ENCODE measurements around the gene PRDM16. TPM values are rescaled to one million over a fixed set of nuclear protein-coding genes. Genes with fewer than 3 reads are reported as not detected.

Gene PRDM16
- total and polyA plus RNA-seq, 2 of the 13 experiments (the other 11 are each of a cell fraction or from before 2014, with no cell fraction given): 0.15 to 0.81 TPM

DNA sequence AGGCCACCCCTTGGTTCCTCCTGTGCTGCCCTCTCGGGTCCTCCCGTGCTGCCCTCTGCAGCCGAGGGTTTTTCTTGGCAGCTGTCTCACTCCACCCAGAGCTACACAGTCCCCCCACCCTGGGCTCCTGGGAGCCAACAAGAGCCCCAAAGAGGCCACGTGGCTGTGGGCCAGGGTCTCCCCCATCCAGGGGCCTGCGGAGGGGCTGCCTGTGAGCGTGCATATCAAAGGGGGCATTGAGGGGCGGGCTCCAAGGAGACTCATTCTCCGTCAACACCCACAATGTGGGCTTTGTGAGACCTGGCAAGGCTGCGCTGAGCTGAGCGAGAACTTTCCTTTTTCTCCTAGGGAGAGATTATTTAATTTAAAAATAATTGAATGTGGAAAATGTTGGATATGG is 276.8 kb downstream of the PRDM16 start:
- BruUV-seq (replicated peaks): no TSS peak
- no peak overlapping the region for H2AFZ ChIP-seq (ENCODE audit: low read length)
- CTCF ChIA-PET (ENCODE audit: low intra/inter-chr PET ratio, low total read pairs): no interaction called here
- no peak for ATAC-seq
- WGBS (ENCODE audit: low lambda C conversion rate): 97% methylated on average over 8 of the region's 10 CpGs
- H3K79me2 ChIP-seq (ENCODE audit: insufficient read depth, low read length): no peaks in the 10 kb centered on the region
- no peak for DNase-seq (ENCODE audit: low spot score)
- H3K4me3 ChIP-seq (replicated peaks in 1 of 3; ENCODE audit: insufficient read depth in 1 of 3, low read depth in 2 of 3, low read length in 3 of 3): no peak overlapping the region
- H3K4me2 ChIP-seq (ENCODE audit: low read depth, low read length): no peak overlapping the region
- no peak for FAIRE-seq
- POLR2A ChIA-PET: interaction anchor here (1.0 kb wide), 1 partner anchor 20 kb away, joined by 3 read pairs; no protein-coding TSS in a partner anchor
- H3K9me3 ChIP-seq (ENCODE audit: low read length): peaks cover 9% of the 10 kb centered on the region
- in situ Hi-C loops (cut with HindIII; ENCODE audit: extremely low pct_ligation_motif_present, low pct_unique_long_range_greater_than_20kb) (no loop called here), intact Hi-C loops (cut with micrococcal nuclease; ENCODE audit: unreplicated experiment) (no loop called here)
- no peak overlapping the region for H3K27ac ChIP-seq (ENCODE audit: extremely low read length, insufficient read depth, low read length)
- no peaks in the 10 kb centered on the region for H3K27me3 ChIP-seq (ENCODE audit: control insufficient read depth in 1 of 2, insufficient read depth in 2 of 2, low read length in 2 of 2)
- H3K9ac ChIP-seq (ENCODE audit: insufficient read depth, low read depth, low read length): no peak overlapping the region
- H4K20me1 ChIP-seq (ENCODE audit: insufficient read depth, low read length): no peaks in the 10 kb centered on the region
- H3K36me3 ChIP-seq (replicated peaks in 1 of 2; ENCODE audit: control insufficient read depth in 1 of 2, insufficient read depth in 2 of 2, low read length in 2 of 2): no peaks in the 10 kb centered on the region
- peaks cover 63% of the 10 kb centered on the region for H3K4me1 ChIP-seq (ENCODE audit: insufficient read depth, low read length)
- TF ChIP-seq, protein P1, sequence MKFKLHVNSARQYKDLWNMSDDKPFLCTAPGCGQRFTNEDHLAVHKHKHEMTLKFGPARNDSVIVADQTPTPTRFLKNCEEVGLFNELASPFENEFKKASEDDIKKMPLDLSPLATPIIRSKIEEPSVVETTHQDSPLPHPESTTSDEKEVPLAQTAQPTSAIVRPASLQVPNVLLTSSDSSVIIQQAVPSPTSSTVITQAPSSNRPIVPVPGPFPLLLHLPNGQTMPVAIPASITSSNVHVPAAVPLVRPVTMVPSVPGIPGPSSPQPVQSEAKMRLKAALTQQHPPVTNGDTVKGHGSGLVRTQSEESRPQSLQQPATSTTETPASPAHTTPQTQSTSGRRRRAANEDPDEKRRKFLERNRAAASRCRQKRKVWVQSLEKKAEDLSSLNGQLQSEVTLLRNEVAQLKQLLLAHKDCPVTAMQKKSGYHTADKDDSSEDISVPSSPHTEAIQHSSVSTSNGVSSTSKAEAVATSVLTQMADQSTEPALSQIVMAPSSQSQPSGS (CRISPR knock-in tag; IDR thresholded peaks at IDR 0.05): no peak
- TF ChIP-seq, protein P2, sequence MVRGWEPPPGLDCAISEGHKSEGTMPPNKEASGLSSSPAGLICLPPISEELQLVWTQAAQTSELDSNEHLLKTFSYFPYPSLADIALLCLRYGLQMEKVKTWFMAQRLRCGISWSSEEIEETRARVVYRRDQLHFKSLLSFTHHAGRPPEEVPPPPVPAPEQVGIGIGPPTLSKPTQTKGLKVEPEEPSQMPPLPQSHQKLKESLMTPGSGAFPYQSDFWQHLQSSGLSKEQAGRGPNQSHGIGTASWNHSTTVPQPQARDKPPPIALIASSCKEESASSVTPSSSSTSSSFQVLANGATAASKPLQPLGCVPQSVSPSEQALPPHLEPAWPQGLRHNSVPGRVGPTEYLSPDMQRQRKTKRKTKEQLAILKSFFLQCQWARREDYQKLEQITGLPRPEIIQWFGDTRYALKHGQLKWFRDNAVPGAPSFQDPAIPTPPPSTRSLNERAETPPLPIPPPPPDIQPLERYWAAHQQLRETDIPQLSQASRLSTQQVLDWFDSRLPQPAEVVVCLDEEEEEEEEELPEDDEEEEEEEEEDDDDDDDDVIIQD (CRISPR knock-in tag; IDR thresholded peaks at IDR 0.05; ENCODE audit: low read depth): no peak
- TF ChIP-seq, protein P3, sequence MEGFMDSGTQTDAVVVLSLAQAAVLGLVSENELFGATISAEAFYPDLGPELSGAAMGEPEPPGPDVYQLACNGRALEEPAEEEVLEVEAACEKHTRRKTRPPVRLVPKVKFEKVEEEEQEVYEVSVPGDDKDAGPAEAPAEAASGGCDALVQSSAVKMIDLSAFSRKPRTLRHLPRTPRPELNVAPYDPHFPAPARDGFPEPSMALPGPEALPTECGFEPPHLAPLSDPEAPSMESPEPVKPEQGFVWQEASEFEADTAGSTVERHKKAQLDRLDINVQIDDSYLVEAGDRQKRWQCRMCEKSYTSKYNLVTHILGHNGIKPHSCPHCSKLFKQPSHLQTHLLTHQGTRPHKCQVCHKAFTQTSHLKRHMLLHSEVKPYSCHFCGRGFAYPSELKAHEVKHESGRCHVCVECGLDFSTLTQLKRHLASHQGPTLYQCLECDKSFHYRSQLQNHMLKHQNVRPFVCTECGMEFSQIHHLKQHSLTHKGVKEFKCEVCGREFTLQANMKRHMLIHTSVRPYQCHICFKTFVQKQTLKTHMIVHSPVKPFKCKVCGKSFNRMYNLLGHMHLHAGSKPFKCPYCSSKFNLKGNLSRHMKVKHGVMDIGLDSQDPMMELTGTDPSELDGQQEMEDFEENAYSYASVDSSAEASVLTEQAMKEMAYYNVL (CRISPR knock-in tag; IDR thresholded peaks at IDR 0.05; ENCODE audit: borderline replicate concordance): no peak
- TF ChIP-seq ZSCAN31 (CRISPR knock-in tag; IDR thresholded peaks at IDR 0.05; ENCODE audit: low read depth) (no peak), CBFB (CRISPR knock-in tag; IDR thresholded peaks at IDR 0.05) (no peak), HOXA5 (CRISPR knock-in tag; IDR thresholded peaks at IDR 0.05) (no peak), ZNF30 (CRISPR knock-in tag; IDR thresholded peaks at IDR 0.05) (no peak)
- TF ChIP-seq, protein P4, sequence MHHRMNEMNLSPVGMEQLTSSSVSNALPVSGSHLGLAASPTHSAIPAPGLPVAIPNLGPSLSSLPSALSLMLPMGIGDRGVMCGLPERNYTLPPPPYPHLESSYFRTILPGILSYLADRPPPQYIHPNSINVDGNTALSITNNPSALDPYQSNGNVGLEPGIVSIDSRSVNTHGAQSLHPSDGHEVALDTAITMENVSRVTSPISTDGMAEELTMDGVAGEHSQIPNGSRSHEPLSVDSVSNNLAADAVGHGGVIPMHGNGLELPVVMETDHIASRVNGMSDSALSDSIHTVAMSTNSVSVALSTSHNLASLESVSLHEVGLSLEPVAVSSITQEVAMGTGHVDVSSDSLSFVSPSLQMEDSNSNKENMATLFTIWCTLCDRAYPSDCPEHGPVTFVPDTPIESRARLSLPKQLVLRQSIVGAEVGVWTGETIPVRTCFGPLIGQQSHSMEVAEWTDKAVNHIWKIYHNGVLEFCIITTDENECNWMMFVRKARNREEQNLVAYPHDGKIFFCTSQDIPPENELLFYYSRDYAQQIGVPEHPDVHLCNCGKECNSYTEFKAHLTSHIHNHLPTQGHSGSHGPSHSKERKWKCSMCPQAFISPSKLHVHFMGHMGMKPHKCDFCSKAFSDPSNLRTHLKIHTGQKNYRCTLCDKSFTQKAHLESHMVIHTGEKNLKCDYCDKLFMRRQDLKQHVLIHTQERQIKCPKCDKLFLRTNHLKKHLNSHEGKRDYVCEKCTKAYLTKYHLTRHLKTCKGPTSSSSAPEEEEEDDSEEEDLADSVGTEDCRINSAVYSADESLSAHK (CRISPR knock-in tag; IDR thresholded peaks at IDR 0.05; ENCODE audit: borderline replicate concordance): no peak
